HG02870 (cell line): Measurements from ENCODE around the gene PCIF1.
A peak's percentile ranks its signal among the peaks of the same experiment; 100 is the strongest.
"Not testable (repeated sequence)": the region's sequence is repeated elsewhere in the genome, so short reads cannot be mapped to it uniquely, and the experiment has no call there.

Experiments used
- ATAC-seq: cut with Tn5 transposase; IDR thresholded peaks from one replicate; pipeline ENCODE4 v1.9.1; 2021; ENCODE audit warnings: mild to moderate bottlenecking, moderate library complexity; ENCODE audit not compliant: unreplicated experiment

The PCIF1 gene

DNA sequence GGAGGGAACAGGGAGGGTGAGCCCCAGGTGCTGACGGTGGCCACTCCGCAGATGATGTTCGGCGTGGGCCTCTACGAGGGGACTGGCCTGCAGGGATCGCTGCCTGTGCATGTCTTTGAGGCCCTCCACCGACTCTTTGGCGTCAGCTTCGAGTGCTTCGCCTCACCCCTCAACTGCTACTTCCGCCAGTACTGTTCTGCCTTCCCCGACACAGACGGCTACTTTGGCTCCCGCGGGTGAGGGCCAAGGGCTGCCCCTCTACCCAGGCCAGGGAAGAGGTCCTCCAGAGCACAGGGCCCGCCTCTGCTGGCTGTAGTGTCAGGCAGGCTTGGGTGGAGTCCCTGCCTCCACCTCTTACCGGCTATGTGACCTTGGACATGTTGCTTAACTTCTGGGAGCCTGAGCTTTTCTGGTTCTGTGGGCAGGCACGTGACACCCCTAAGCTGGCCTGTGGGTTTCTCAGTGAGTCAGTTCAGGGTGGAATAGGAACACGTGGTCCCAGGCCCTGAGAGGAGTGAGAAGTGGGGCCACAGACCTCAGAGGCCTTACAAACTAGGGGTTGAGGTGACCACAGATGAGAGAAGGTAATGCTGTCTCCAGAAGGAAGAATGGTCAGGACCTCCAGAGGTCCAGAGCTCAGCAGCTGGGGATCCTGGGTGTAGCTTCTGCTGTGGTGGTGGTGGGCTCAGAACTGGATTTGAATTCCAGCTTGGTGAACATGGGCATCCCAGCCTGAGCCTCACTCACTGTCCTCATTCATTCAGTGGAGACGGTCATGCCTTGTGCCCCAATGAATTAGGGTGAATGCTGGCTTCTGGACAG is 11.9 kb downstream of the PCIF1 start:
- peak; percentile 45 for ATAC-seq

DNA sequence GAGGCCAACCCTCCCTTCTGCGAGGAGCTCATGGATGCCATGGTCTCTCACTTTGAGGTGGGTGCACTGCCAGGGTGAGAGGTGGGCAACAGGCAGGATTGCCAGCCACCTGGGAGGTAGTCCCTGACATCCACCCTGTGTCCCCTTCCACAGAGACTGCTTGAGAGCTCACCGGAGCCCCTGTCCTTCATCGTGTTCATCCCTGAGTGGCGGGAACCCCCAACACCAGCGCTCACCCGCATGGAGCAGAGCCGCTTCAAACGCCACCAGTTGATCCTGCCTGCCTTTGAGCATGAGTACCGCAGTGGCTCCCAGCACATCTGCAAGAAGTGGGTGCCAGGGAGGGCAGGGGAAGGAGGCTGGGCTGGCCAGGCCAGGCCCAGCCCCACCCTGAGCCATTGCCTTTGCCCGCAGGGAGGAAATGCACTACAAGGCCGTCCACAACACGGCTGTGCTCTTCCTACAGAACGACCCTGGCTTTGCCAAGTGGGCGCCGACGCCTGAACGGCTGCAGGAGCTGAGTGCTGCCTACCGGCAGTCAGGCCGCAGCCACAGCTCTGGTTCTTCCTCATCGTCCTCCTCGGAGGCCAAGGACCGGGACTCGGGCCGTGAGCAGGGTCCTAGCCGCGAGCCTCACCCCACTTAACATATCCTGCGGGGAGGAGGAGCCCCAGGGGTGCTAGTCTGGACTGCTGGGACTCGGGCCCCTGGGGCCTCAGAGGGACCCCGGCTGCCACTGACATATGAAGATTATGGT is 12.8 kb downstream of the PCIF1 start:
- no peak for ATAC-seq

DNA sequence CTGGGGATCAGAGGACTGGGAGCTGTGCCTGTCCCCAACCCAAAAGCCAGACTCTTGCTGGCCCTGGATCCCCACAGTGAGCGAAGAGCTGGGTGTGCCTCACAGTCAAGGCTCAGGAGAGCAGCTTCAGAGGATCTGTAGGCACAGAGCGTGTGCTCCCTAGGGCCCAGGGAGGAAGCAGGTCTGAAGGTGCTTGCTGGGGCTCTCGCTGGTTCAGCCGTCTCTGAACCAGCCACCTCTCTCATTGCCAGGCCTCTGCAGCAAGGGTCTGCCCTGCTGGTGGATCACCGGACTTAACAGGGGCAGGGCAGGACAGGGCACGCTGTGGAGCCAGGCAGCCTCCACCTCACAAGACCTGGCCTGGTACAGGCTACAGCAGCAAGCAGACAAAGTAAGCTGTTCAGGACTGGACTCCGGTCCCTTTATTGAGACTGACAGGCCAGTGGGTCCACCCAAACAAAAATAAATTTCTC is 13.8 kb downstream of the PCIF1 start:
- no peak for ATAC-seq

DNA sequence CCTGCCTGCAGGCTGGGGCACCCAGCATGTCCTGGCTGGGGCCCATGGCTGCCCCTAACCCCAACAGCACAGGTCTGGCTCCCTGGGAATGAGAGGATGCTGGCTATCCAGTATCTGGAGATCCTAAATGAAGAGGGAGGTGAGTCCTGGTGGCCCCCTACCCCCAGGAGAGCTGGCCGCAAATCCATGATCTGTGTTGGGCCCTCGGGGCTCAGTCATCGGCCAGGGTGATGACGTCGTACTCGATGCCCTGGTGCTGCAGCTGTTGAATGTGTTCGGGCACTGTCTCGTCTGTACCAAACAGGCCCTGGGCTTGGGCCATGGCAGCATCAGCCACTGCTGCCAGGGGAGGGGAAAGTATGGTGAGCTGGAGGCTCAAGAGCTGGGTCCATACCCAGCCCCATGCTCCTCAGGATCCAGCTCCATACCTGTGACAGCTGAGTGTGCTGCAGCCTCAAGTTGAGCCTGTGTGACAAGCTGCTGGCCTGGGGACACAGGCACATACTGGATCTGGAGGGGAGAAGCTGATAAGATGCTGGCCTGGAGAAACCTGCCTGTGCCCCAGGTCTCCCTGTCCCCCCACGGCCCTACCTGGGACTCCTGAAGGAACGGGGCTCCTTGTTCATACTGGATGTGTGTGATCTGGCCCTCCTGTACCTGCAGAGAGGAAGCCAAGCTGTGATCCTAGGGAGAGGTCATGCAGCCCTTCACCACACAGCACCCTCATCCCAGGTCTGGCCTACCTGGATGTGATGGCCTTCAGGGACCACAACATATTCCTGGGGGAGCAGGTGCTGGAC is 14.5 kb downstream of the PCIF1 start:
- ATAC-seq: no peak

DNA sequence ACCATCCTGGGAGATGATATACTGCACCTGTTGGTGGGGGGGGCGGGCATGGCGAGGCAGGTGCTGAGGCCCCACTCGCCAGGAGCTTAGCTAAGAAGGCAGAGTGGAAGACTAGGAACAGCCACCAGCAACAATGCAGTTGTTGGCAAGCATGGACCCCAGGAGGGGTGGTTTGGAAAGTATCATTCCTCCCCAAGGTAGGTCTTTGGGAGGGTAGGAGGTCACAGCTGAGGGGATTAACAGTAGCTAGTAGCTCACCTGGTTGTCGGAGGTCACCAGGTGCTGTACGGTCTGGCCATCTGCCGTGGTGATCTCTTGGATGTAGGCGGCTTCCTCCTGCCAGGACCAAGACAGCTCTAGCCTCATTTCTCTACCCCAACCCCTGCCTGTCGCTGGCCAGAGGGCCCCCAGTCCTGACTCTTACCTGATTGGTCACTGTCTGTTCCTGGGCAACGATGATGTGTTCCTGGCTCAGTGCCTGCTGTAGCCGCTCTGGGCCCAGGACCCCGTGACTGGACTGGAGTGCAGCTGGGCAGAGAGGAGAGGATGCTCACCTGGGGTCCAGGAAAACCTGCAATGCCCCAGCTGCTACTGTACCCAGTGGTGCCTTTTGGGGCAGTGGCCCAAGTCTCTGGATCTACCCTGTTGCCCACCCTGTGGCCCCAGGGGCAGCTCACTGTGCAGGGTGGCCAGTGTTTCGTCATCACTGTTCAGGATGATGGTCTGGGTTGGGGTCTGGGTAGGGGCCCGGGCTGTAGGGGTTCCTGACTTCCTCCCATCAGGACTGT is 15.3 kb downstream of the PCIF1 start:
- ATAC-seq: no peak

DNA sequence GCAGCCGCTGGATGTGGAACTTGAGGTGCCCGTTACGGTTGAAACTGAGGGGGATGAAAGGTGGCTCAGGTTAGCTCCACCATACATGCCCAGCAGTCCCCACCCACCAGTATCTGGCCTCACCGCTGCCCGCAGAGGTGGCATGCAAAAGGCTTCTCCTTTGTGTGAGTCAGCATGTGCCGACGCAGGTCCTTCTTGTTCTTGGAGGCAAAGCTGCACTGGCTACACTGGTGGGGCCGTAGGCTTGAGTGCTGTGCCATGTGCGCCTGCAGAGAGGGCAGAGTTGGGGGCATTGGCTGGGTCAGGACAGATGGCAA is 15.8 kb downstream of the PCIF1 start:
- ATAC-seq: no peak

DNA sequence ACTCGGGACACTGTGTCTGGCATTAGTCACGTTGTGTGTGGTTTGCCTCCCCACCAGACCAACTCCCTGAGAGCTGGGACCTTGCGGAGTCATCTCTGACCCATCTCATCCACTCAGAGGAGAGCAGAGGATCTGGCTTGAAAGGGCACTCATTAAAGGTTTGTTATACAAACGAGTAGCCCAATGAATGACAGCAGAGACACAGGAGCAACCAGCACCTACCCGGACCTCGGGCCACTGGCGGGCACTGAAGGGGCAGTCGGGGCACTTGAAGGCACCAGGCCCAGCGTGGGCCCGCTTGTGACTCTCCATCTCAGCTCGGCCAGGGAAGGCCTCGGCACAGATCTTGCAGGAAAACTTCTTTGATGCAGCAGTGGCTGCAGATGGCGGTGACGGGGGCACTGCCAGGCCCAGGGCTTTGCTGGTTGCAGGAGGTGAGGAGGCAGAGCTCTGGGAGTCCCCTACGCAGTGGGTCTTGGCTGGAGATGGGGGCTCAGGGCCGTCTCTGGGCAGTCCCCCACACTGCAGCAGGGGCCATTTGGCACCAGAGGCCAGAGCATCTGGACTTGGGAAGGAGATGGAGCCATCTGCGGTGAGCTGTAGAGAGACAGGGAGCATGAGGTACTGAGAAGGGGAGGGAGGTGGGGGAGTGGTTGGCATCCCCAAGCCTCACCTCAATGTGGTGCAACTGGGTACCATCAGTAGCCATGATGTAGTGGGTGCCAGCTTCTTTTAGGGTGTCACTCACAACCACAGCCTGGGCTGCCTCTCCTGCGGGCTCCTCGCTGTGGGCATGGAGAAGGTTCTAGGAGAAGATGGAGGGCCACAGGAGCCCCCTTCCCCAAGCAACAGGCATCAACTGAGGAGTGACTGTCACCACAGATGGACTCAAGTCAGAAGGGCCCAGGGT is 17.7 kb downstream of the PCIF1 start:
- ATAC-seq: no peak

DNA sequence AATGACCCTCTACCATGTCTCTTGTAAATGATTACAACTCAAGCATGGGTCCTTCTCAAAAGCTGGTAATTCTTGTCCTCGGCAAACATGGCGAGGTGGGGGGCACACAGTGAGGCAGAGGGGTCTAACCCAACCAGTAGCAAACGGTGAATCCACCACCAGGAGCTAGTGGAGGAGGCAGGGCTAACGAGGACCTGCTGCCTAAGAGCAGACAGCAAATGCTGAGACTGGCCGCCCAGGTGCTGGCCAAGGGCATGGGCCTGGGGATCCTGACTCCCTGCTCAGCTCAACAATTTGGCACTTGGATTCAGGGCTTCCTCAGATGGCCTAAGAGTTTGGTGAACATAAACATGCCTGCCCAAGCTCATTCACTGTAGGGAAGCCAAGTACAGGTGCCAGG is 18.4 kb downstream of the PCIF1 start:
- no peak for ATAC-seq

DNA sequence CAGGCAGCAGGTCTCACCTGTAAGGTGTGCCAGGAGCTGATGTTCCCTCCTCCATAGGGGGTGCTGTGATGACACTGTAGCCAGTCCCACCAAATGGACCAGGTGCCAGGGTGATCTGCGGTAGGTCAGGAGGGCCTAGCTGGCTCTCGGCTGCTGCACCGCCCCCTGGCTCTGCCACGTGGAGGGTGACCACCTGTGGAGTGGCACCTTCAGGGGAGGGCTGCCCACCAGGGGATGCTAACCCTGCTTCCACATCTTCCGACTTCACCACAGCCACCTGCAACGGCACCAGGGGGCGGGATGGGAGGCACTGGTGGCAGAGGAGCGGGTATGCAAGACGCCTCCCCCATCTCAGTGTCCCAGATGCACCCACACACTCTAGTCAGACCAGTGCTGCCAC is 19.2 kb downstream of the PCIF1 start:
- no peak for ATAC-seq

DNA sequence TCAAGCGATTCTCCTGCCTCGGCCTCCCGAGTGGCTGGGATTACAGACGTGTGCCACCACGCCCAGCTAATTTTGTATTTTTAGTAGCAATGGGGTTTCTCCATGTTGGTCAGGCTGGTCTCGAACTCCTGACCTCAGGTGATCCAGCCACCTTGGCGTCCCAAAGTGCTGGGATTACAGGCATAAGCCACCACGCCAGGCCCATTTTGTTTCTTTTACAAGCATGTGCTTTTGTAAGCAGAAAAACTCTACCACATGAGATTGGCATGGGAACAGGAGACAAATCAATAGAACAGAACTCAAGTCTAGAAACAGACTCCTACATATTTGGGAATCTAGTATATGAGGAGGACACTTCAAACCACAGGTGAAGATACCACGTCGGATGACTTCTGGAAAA is 21.8 kb downstream of the PCIF1 start:
- ATAC-seq: not testable (repeated sequence)

DNA sequence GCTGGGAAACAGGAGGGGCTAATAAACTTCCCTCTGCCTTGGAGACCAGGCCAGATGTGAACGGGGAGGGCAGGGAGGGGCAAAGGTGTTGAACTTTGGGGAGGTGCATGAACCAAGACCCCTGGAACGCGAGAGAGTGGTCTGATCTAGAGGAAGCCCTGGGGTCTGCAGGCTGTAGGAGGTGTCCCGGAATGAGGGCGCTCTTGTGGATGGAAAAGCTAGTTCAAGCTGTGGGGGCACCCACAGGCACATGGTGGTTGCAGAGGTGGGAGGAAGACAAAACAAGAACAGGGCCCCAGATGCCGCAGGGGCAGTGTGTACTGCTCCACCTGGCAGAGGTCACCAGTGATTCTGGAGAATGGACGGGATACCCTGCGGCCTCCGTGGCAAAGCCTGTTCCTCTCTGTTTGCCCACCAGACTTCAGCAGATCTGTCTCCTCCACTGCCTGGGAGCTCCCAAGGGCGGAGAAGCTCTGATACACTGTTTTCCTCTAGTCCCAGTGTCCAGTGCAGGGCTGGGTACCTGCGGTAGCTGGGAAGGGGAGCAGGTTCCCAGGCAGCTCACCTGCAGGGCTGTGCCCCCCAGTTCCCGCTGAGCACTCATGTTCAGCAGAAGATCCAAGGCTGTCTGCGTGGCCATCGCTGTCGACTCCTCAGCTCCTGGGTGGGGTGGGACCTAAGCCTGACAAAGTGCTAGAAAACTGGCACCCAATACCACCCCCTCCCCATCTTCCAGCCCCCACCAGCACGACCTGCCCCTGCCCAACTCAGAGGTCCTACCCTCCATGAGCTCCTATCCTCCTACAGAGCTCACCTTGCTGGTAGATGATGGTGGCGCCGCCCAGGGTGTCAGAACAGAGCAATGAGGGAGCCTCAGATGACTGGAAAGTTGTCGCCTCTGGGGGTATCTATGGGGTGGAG is 22.8 kb downstream of the PCIF1 start:
- ATAC-seq: no peak

DNA sequence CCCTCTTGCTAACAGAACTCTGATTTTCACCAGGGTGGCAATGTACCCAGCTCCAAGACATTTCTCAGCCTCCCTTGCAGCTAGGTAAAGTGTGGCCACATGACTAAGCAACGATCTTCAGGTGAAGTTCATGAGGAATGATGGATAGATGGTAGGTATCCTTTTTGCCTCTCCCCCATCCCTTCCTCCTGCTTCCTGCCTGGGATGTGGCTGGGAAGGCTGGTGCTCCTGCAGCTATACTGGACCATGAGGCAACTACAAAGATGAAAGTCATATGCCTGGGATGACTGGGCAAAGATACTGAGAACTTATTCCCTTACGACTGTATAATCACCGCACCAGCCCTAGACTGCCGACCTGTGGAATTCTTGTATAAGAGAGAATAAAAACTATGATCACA is 24.1 kb downstream of the PCIF1 start:
- ATAC-seq: no peak

DNA sequence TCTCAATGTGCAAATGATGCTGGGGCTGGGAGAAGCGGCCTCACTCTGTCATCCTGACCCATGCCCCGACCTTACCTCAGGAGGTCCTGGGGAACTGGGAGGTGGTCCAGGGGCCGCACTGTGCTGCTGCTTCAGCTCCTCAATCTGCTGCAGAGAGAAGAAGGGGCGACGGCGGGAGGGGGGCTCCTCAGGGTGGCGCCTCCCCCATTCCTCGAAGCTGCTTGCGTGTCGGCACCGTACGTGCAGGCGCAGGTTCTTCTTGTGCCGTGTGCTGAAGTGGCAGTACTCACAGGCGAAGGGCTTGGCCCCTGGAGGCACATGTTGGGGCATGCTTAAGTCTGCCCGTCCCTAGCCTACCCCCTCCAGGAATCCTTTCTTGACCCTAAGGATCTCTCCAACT is 24.6 kb downstream of the PCIF1 start:
- no peak for ATAC-seq

DNA sequence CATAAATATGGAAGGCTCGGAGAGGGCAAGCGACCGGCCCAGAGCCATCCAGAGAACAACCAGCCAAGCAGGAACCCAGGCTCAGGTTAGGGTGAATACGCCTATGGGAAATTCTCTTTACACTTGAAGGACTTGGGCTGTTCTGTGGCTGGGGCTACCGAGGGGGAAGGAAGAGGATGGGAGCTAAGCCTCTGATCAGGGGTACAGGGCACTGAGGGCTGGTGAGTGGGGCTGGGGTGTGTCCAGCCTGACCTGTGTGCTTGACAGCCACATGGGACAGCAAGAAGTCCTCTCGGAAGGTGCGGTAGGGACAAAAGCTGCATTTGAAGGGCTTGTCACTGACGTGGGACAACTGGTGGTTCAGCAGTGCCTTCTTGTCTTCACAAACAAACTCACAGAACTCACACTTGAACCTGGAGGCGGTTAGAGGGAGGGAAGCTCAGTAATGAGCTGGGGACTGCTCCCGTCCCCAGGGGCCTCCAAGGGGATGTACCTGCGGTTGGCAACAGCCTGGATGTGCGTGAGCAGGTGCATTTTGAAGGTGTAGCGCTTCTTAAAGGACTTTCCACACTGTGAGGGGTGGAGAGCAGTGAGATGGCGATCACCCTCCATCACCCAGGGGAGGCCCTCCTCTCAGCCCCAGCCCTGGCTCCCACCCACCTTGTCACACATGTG is 25.6 kb downstream of the PCIF1 start:
- ATAC-seq: no peak

DNA sequence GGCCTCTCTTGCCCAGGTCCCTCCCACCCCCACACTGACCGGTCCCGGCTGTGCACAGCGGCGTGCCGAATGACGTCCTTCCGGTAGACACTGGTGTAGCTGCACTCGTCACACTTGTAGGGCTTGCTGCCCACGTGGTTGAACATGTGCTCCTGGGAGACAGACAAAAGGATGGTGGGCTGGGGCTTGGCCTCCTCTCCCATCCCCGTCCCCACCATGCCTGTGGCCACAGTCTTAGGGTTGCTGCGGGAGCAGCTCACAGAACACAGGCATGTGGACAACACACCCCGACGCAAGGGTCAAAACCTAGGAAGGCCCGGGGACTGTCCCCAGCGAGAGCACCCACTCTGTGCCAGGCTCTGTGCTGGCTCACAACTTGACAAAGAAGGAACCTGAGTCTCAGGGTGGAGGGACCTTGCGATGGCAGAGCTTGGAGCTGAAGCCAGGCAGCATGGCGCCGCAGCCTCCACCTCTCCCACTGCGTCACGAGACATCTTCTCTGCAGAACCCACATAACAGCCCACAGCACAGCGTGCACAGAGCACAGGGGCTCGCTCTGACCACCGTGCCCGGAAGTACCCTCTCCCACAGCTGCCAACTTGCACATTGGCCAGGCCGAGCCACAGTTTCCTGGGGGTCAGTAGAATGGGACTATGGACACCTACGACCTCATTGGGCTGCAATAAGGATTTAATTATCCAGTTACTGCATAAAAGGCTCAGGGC is 27.7 kb downstream of the PCIF1 start:
- no peak for ATAC-seq

DNA sequence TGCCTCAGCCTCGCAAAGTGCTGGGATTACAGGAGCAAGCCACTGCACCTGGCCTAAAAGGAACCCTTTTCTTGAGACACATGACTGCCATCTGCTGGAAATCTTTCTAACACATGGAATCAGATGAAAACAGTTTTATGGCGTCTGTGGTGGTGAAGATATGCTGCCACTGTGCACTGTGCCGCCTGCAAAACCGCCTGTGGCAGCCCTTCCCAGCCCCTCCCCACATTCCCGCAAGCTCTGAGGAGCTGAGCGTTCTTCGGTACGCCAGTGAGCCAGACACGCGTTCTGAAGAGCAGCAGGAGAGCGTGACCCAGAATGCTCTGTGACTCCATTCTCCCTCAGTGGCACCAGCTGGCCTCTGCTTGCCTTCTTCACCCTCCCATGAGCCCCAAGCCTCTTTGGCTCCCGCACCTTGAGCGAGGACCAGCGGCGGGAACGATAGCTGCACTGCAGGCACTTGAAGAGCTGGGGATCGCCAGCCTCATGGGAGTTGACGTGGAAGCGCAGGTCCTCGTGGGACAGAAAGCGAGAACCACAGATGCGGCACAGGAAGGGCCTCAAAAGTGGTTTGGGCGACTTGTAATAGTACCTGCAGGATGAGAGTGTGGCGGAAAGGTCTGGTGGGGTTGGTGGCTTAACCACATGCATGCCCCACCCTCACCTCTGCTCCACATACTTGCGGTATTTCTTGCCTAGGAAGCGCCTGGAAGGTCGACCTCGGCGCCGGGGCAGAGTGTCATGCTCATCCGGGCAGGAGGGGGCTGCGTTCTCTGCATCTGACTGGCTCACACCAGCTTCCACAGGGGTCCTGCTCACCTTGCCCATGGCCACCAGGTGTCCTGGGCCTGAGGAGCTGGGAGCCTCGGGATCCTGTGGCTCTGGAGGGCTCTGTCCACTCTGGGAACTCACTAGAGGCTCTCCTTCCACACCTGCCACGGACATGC is 28.8 kb downstream of the PCIF1 start:
- ATAC-seq: no peak
